Measurements from ENCODE around the gene DYRK1A. TPM values are rescaled to one million over a fixed set of nuclear protein-coding genes. Genes with fewer than 3 reads are reported as not detected.

The DYRK1A gene
- total and polyA plus RNA-seq, 10 of the 15 experiments (the other 5 are each of a cell fraction or from before 2014, with no cell fraction given), result 2.4 to 68.6 (median 30.7) TPM

- DNase-seq (ENCODE audit: low read depth, low spot score), result no peak
- no peak overlapping the region for H3K4me2 ChIP-seq (ENCODE audit: control insufficient read depth, insufficient read depth)
- no peaks in the 10 kb centered on the region; the same call in 2 of the 3 replicates for H3K9me3 ChIP-seq (replicated peaks; ENCODE audit: control insufficient read depth, insufficient read depth, low read length)
- no peaks in the 10 kb centered on the region for H3K79me2 ChIP-seq (ENCODE audit: control insufficient read depth, insufficient read depth, low read length)
- no peaks in the 10 kb centered on the region for H3K27me3 ChIP-seq (replicated peaks in 1 of 2; ENCODE audit: control insufficient read depth in 2 of 2, insufficient read depth in 2 of 2, low read length in 1 of 2)
- no peaks in the 10 kb centered on the region for H3K36me3 ChIP-seq (ENCODE audit: control insufficient read depth in 2 of 2, insufficient read depth in 2 of 2, low read length in 1 of 2)
- SMC1A ChIA-PET (ENCODE audit: uncharacterized antibody, unreplicated experiment), result no interaction called here
- RAD21 ChIA-PET (ENCODE audit: unreplicated experiment), result no interaction called here
- BruUV-seq (replicated peaks), result no TSS peak
- in situ Hi-C loops (cut with MboI), result no loop called here
- H3K9ac ChIP-seq (ENCODE audit: control insufficient read depth, insufficient read depth, low read length), result no peak overlapping the region
- intact Hi-C loops (cut with micrococcal nuclease; ENCODE audit: unreplicated experiment), result no loop called here
- no peaks in the 10 kb centered on the region for H4K20me1 ChIP-seq (ENCODE audit: control insufficient read depth, insufficient read depth)
- TF ChIP-seq ZNF687 (IDR thresholded peaks at IDR 0.05) (no peak), ASH2L (IDR thresholded peaks at IDR 0.05; ENCODE audit: borderline replicate concordance, low read depth) (no peak), NBN (IDR thresholded peaks at IDR 0.05) (no peak), FOS (IDR thresholded peaks at IDR 0.05; ENCODE audit: borderline replicate concordance, extremely low read depth, insufficient read length) (no peak), MYB (IDR thresholded peaks at IDR 0.05; ENCODE audit: borderline replicate concordance, low read depth, low read length) (no peak), GATAD2B (conservative IDR thresholded peaks at IDR 0.05; ENCODE audit: low read depth) (no peak), SIX5 (IDR thresholded peaks at IDR 0.05; ENCODE audit: low read depth, low read length, severe bottlenecking) (no peak), TCF12 (IDR thresholded peaks at IDR 0.05; ENCODE audit: low read depth, low read length) (no peak), PAX5 (IDR thresholded peaks at IDR 0.05; ENCODE audit: borderline replicate concordance, low read depth, low read length) (no peak)
- no peak overlapping the region for H3K4me3 ChIP-seq
- no peak overlapping the region for H2AFZ ChIP-seq (ENCODE audit: control insufficient read depth, low read depth, low read length)
- no peak for ATAC-seq
- POLR2A ChIA-PET, result interaction anchor here (1.2 kb wide), 1 partner anchor 11 kb away, joined by 4 read pairs; no protein-coding TSS in a partner anchor
- peaks cover 10% of the 10 kb centered on the region for H3K4me1 ChIP-seq (ENCODE audit: control insufficient read depth, insufficient read depth, low read length)
- H3K27ac ChIP-seq (ENCODE audit: control insufficient read depth, insufficient read depth), result no peak overlapping the region
- CTCF ChIA-PET, result no interaction called here
- FAIRE-seq, result no peak
- WGBS (ENCODE audit: insufficient coverage, insufficient replicate concordance, low lambda C conversion rate, missing lambda C conversion rate), result 54% methylated on average over 10 of the region's 10 CpGs
These were observed 186.5 kb downstream of the DYRK1A start for GRCh38 chr21:37553078-37553481.

Data from GM12878 (cell line).